B cell (primary cell): ENCODE results near the gene PLA2R1. TPM values are rescaled to one million over a fixed set of nuclear protein-coding genes. Genes with fewer than 3 reads are reported as not detected.

Source experiments
- ATAC-seq: fragments of 200-7000 bp; cut with Tn5 transposase; one replicate; pipeline ENCODE4 v1.10.0; 2021; ENCODE audit warnings: low read depth, mild to moderate bottlenecking, moderate number of reproducible peaks, moderate library complexity
- CTCF ChIA-PET: fragments of 350-600 bp; sonication (Branson Sonifier 250); formaldehyde crosslinking; loops from one replicate; lab custom pipeline; 2021; ENCODE audit warnings: antibody characterized with exemption, inconsistent platforms; lab: Charles Lee
- POLR2A ChIA-PET: fragments of 350-600 bp; sonication (Branson Sonifier 250); formaldehyde crosslinking; loops from one replicate; lab custom pipeline; 2021; ENCODE audit warnings: antibody characterized with exemption; lab: Charles Lee
- DNase-seq: peaks from one replicate; pipeline ENCODE4 v3.0.0; 2013
- H2AFZ ChIP-seq: 2 replicates; pipeline ENCODE4 v1.6.1; 2012; ENCODE audit warnings: mild to moderate bottlenecking, low read depth, low read length; ENCODE audit not compliant: insufficient read depth, poor library complexity, severe bottlenecking
- H3K27ac ChIP-seq, 2 donors: 1 replicate in 1 of 2; 2 replicates in 1 of 2; pipeline ENCODE4 v1.5.1; 2012 to 2013; ENCODE audit warnings: low read length in 2 of 2, mild to moderate bottlenecking in 2 of 2, moderate library complexity in 1 of 2
- H3K27me3 ChIP-seq, 4 experiments: fragments of 200-600 bp in 1 of 4; sonication (generic) in 1 of 4; replicated peaks in 1 of 4; 1 replicate in 2 of 4; 2 replicates in 2 of 4; pipeline versions ENCODE4 v1.6.1 to v1.7.0; 2013 to 2016; ENCODE audit warnings: low read length in 3 of 4, mild to moderate bottlenecking in 2 of 4, mixed read lengths in 1 of 4, moderate library complexity in 1 of 4; ENCODE audit not compliant: insufficient read depth in 4 of 4, control insufficient read depth in 3 of 4; ENCODE audit errors: control extremely low read depth in 1 of 4
- H3K36me3 ChIP-seq, 2 experiments: replicated peaks in 1 of 2; 1 replicate in 1 of 2; 2 replicates in 1 of 2; pipeline versions ENCODE4 v1.6.1 to v1.7.1; 2013; ENCODE audit warnings: low read length in 1 of 2; ENCODE audit not compliant: insufficient read depth in 2 of 2, control insufficient read depth in 1 of 2; ENCODE audit errors: control extremely low read depth in 1 of 2, extremely low read depth in 1 of 2
- H3K4me1 ChIP-seq, 2 donors: fragments of 200-600 bp in 1 of 2; sonication (generic) in 1 of 2; 1 replicate in 1 of 2; 2 replicates in 1 of 2; pipeline versions ENCODE4 v1.5.1 to v1.6.1; 2013 to 2017; ENCODE audit warnings: low read length in 2 of 2; ENCODE audit not compliant: control insufficient read depth in 2 of 2, insufficient read depth in 2 of 2
- H3K4me2 ChIP-seq: replicated peaks from 2 replicates; pipeline ENCODE3; 2012; ENCODE audit warnings: mild to moderate bottlenecking, low read depth, low read length; ENCODE audit not compliant: poor library complexity, severe bottlenecking
- H3K4me3 ChIP-seq, 5 experiments: fragments of 200-600 bp in 1 of 5; sonication (generic) in 1 of 5; 1 replicate in 3 of 5; 2 replicates in 2 of 5; pipeline versions ENCODE4 v1.5.1 to v1.7.0; 2011 to 2016; ENCODE audit warnings: low read length in 4 of 5, mild to moderate bottlenecking in 4 of 5, low read depth in 2 of 5, control low read depth in 1 of 5, moderate library complexity in 1 of 5; ENCODE audit not compliant: insufficient read depth in 1 of 5; ENCODE audit errors: control extremely low read depth in 1 of 5, extremely low read depth in 1 of 5
- H3K79me2 ChIP-seq: fragments of 200-600 bp; sonication (generic); one replicate; pipeline ENCODE4 v1.6.0; 2016; ENCODE audit warnings: low read length; ENCODE audit not compliant: control insufficient read depth, insufficient read depth
- H3K9ac ChIP-seq: fragments of 200-600 bp; sonication (generic); 2 replicates; pipeline ENCODE4 v1.6.1; 2017; ENCODE audit warnings: mild to moderate bottlenecking, low read length, moderate library complexity
- H3K9me3 ChIP-seq, 3 donors: one replicate each; pipeline versions ENCODE4 v1.6.1 to v1.7.1; 2013; ENCODE audit warnings: low read length in 2 of 3; ENCODE audit not compliant: control insufficient read depth in 2 of 3, insufficient read depth in 1 of 3; ENCODE audit errors: control extremely low read depth in 1 of 3
- H4K20me1 ChIP-seq: 2 replicates; pipeline ENCODE4 v1.6.0; 2012; ENCODE audit warnings: mild to moderate bottlenecking, low read length; ENCODE audit not compliant: insufficient read depth, control insufficient read depth, poor library complexity, severe bottlenecking
- H3K27ac Mint-ChIP-seq: one replicate; pipeline ENCODE4 v1.8.0; 2021; ENCODE audit warnings: mixed read lengths
- H3K27me3 Mint-ChIP-seq: one replicate; pipeline ENCODE4 v1.8.0; 2021; ENCODE audit warnings: mixed read lengths
- H3K4me1 Mint-ChIP-seq: one replicate; pipeline ENCODE4 v1.8.0; 2021; ENCODE audit warnings: mixed read lengths
- H3K4me3 Mint-ChIP-seq: one replicate; pipeline ENCODE4 v1.8.0; 2021; ENCODE audit warnings: mixed read lengths
- H3K9me3 Mint-ChIP-seq: one replicate; pipeline ENCODE4 v1.8.0; 2022; ENCODE audit warnings: mixed read lengths; ENCODE audit not compliant: insufficient read depth
- CTCF ChIP-seq: fragments of 200-600 bp; IDR thresholded peaks from one replicate; pipeline ENCODE4 v1.8.0; 2022; ENCODE audit warnings: antibody characterized with exemption, mild to moderate bottlenecking
- EZH2 ChIP-seq: IDR thresholded peaks from 2 replicates; pipeline ENCODE4 v1.6.1; 2012; ENCODE audit warnings: borderline replicate concordance, low read depth, mild to moderate bottlenecking, moderate library complexity, low read length; ENCODE audit not compliant: insufficient read depth, poor library complexity, severe bottlenecking
- WGBS: methylation state at CpG from one replicate; pipeline ENCODE4 v1.1.5; 2013; ENCODE audit warnings: missing lambda C conversion rate; ENCODE audit not compliant: insufficient coverage; 5-methylcytosine and 5-hydroxymethylcytosine counted together
- intact Hi-C: fragments of 100-400 bp; cut with micrococcal nuclease; formaldehyde crosslinking; loops from one replicate; pipeline ENCODE4 v1.10.0; 2022
- polyA plus RNA-seq: library from polyadenylated mRNA; depleted of rRNA; stranded (reverse); fragments of >200 nt; gene quantifications from 2 replicates; pipeline ENCODE4 v1.2.3, GENCODE V29; 2012
- total RNA-seq, 2 donors: library from RNA; stranded (reverse); fragments of 120-200 nt in 1 of 2; gene quantifications; 1 replicate in 1 of 2; 2 replicates in 1 of 2; pipeline versions ENCODE4 v1.2.3 to v1.2.4, GENCODE V29; 2013 to 2022

PLA2R1 gene
- total and polyA plus RNA-seq, 2 donors (not counting 1 experiment from before 2014, with no cell fraction given): not detected

DNA sequence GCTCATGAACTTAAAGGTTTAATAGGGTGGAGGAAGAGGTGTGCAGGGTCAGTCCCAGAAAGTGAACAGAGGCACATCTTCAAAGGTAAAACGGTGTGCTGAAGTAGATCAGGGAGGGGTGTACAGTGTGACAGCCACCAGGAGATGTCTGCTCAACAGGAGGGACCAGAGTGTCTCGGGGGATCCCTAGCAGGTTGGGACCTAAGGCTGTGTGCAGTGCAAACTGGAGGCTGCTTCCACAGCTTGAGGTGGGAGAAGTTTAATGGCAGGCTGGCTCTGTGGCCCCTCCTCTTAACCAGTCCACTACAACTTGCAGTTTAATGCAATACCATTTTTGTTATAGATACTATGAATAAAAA lies 33.2 kb downstream of the PLA2R1 start:
- 50% methylated on average over 1 of the region's 2 CpGs for WGBS
- intact Hi-C loops: no loop called here
- no peak overlapping the region for H3K27ac ChIP-seq

More for the DNA sequence above, 33.2 kb downstream of the PLA2R1 start:
- Histone ChIP-seq H3K4me2 (no peak overlapping the region), H3K4me1 (no peaks in the 10 kb centered on the region), H3K9ac (no peak overlapping the region), H3K79me2 (no peaks in the 10 kb centered on the region), H3K4me3 (no peak overlapping the region), H3K36me3 (no peaks in the 10 kb centered on the region), H3K9me3 (no peaks in the 10 kb centered on the region), H3K27me3 (no peaks in the 10 kb centered on the region), H2AFZ (no peak overlapping the region), H4K20me1 (no peaks in the 10 kb centered on the region)
- ATAC-seq (no peak), DNase-seq (no peak)
- POLR2A ChIA-PET: no interaction called here
- H3K27me3 Mint-ChIP-seq: peaks cover 3% of the 10 kb centered on the region
- CTCF ChIA-PET: no interaction called here
- TF ChIP-seq CTCF (no peak), EZH2 (no peak)
- H3K9me3 Mint-ChIP-seq: no peaks in the 10 kb centered on the region
- H3K4me3 Mint-ChIP-seq: no peak overlapping the region
- H3K27ac Mint-ChIP-seq: no peak overlapping the region
- no peaks in the 10 kb centered on the region for H3K4me1 Mint-ChIP-seq
